ENCODE measurements around the gene TBC1D2. TPM values are rescaled to one million over a fixed set of nuclear protein-coding genes. Genes with fewer than 3 reads are reported as not detected.

Gene TBC1D2
- total RNA-seq, 4 donors from 2014 or later = 11.3 to 33.5 (median 21.4) TPM

GRCh38 chr9:98228392-98229089 lies 26.9 kb downstream of the TBC1D2 start:
- no peak for TF ChIP-seq CTCF (IDR thresholded peaks at IDR 0.05; ENCODE audit: low read depth)

- TF ChIP-seq CTCF (IDR thresholded peaks at IDR 0.05; ENCODE audit: low read depth) = no peak
Measured at GRCh38 chr9:98227883-98228282, 27.6 kb downstream of the TBC1D2 start.

- no peak for TF ChIP-seq CTCF (IDR thresholded peaks at IDR 0.05; ENCODE audit: low read depth)
Measured at GRCh38 chr9:98226957-98227356, 28.5 kb downstream of the TBC1D2 start.

- TF ChIP-seq CTCF (IDR thresholded peaks at IDR 0.05; ENCODE audit: low read depth) = no peak
Measured at GRCh38 chr9:98226516-98226915, 28.9 kb downstream of the TBC1D2 start.

GRCh38 chr9:98225015-98225442 lies 30.4 kb downstream of the TBC1D2 start:
- TF ChIP-seq CTCF (IDR thresholded peaks at IDR 0.05; ENCODE audit: low read depth) = no peak

- no peak for TF ChIP-seq CTCF (IDR thresholded peaks at IDR 0.05; ENCODE audit: low read depth)
Measured at GRCh38 chr9:98222885-98223691, 32.4 kb downstream of the TBC1D2 start.

GRCh38 chr9:98220911-98221310 lies 34.5 kb downstream of the TBC1D2 start:
- TF ChIP-seq CTCF (IDR thresholded peaks at IDR 0.05; ENCODE audit: low read depth) = no peak

All from subcutaneous adipose tissue (tissue), 4 donors.